HUES64 (cell line): ENCODE measurements around the gene MED13L.

Experiments used
- H3K27ac ChIP-seq: 2 replicates; pipeline ENCODE4 v1.7.0; 2013; ENCODE audit warnings: low read depth, low read length, inconsistent platforms
- H3K27me3 ChIP-seq: 2 replicates; pipeline ENCODE4 v1.6.1; 2013; ENCODE audit warnings: mild to moderate bottlenecking, low read length; ENCODE audit not compliant: insufficient read depth
- H3K36me3 ChIP-seq: 2 replicates; pipeline ENCODE4 v1.6.1; 2013; ENCODE audit warnings: mild to moderate bottlenecking, low read length; ENCODE audit not compliant: insufficient read depth
- H3K4me1 ChIP-seq: 2 replicates; pipeline ENCODE4 v1.6.1; 2013; ENCODE audit warnings: mild to moderate bottlenecking, low read length, moderate library complexity; ENCODE audit not compliant: insufficient read depth
- H3K4me3 ChIP-seq: 2 replicates; pipeline ENCODE4 v1.5.1; 2013; ENCODE audit warnings: mild to moderate bottlenecking, low read length, moderate library complexity
- H3K9ac ChIP-seq: 2 replicates; pipeline ENCODE4 v1.6.1; 2013; ENCODE audit warnings: mild to moderate bottlenecking, low read depth, low read length
- H3K9me3 ChIP-seq: 2 replicates; pipeline ENCODE4 v1.6.1; 2013; ENCODE audit warnings: low read depth, low read length; ENCODE audit not compliant: insufficient read depth
- WGBS: fragments of 150-250, 120-280 bp; methylation state at CpG from one replicate; pipeline ENCODE4 v1.1.7; 2013; ENCODE audit warnings: missing lambda C conversion rate; 5-methylcytosine and 5-hydroxymethylcytosine counted together

MED13L gene

GRCh38 chr12:116276652-116277466 is 634 bp downstream of the MED13L start:
- peak overlapping the region; percentile 89 for H3K9ac ChIP-seq
- peak overlapping the region; percentile 71 for H3K27ac ChIP-seq
- H3K27me3 ChIP-seq: no peaks in the 10 kb centered on the region
- under 1% methylated on average over 99 of the region's 104 CpGs for WGBS
- no peaks in the 10 kb centered on the region for H3K36me3 ChIP-seq
- peak overlapping the region; percentile 100 for H3K4me3 ChIP-seq
- no peaks in the 10 kb centered on the region for H3K9me3 ChIP-seq
- peaks cover 35% of the 10 kb centered on the region for H3K4me1 ChIP-seq

GRCh38 chr12:116274551-116275375 is 2.7 kb downstream of the MED13L start:
- Histone ChIP-seq H3K9me3 (no peaks in the 10 kb centered on the region), H3K4me3 (peak overlapping the region; percentile 100), H3K27me3 (no peaks in the 10 kb centered on the region), H3K36me3 (no peaks in the 10 kb centered on the region), H3K4me1 (peaks cover 27% of the 10 kb centered on the region), H3K9ac (peak overlapping the region; percentile 89; the same call in 1 of the 2 replicates), H3K27ac (no peak overlapping the region)
- 52% methylated on average over 2 of the region's 5 CpGs for whole genome bisulfite sequencing

- WGBS: 92% methylated on average over 2 of the region's 4 CpGs
- Histone ChIP-seq H3K4me3 (peak overlapping the region; percentile 100; the same call in 1 of the 2 replicates), H3K27ac (no peak overlapping the region), H3K27me3 (no peaks in the 10 kb centered on the region), H3K9me3 (no peaks in the 10 kb centered on the region), H3K4me1 (peaks cover 27% of the 10 kb centered on the region), H3K9ac (no peak overlapping the region), H3K36me3 (no peaks in the 10 kb centered on the region)
Observed at GRCh38 chr12:116273813-116274550, 3.5 kb downstream of the MED13L start.

GRCh38 chr12:116267948-116268347 is 9.5 kb downstream of the MED13L start:
- Histone ChIP-seq H3K27me3 (no peaks in the 10 kb centered on the region), H3K4me3 (no peak overlapping the region), H3K36me3 (no peaks in the 10 kb centered on the region), H3K9me3 (no peaks in the 10 kb centered on the region), H3K9ac (no peak overlapping the region), H3K27ac (no peak overlapping the region), H3K4me1 (peaks cover 52% of the 10 kb centered on the region)
- 71% methylated on average over 1 of the region's 1 CpG for WGBS

GRCh38 chr12:116266631-116267349 is 10.7 kb downstream of the MED13L start:
- Histone ChIP-seq H3K4me3 (no peak overlapping the region), H3K27ac (no peak overlapping the region), H3K27me3 (no peaks in the 10 kb centered on the region), H3K4me1 (peaks cover 55% of the 10 kb centered on the region), H3K36me3 (no peaks in the 10 kb centered on the region), H3K9me3 (no peaks in the 10 kb centered on the region), H3K9ac (no peak overlapping the region)
- WGBS: 58% methylated on average over 6 of the region's 6 CpGs

- H3K4me3 ChIP-seq: no peak overlapping the region
- H3K27me3 ChIP-seq: no peaks in the 10 kb centered on the region
- no peaks in the 10 kb centered on the region for H3K36me3 ChIP-seq
- H3K4me1 ChIP-seq: peaks cover 60% of the 10 kb centered on the region
- no peak overlapping the region for H3K27ac ChIP-seq
- no peak overlapping the region for H3K9ac ChIP-seq
- 55% methylated on average over 3 of the region's 3 CpGs for WGBS
- H3K9me3 ChIP-seq: no peaks in the 10 kb centered on the region
Observed at GRCh38 chr12:116266168-116266601, 11.3 kb downstream of the MED13L start.

- Histone ChIP-seq H3K4me3 (no peak overlapping the region), H3K27me3 (no peaks in the 10 kb centered on the region), H3K9me3 (no peaks in the 10 kb centered on the region), H3K36me3 (no peaks in the 10 kb centered on the region), H3K9ac (no peak overlapping the region), H3K27ac (no peak overlapping the region), H3K4me1 (peaks cover 64% of the 10 kb centered on the region)
- WGBS: 92% methylated on average over 7 of the region's 7 CpGs
Observed at GRCh38 chr12:116265351-116266147, 11.9 kb downstream of the MED13L start.

GRCh38 chr12:116264525-116265070 is 12.9 kb downstream of the MED13L start:
- H3K4me1 ChIP-seq: peaks cover 66% of the 10 kb centered on the region

GRCh38 chr12:116263844-116264243 is 13.6 kb downstream of the MED13L start:
- peaks cover 66% of the 10 kb centered on the region for H3K4me1 ChIP-seq

More at GRCh38 chr12:116264525-116265070, 12.9 kb downstream of the MED13L start:
- Histone ChIP-seq H3K9ac (no peak overlapping the region), H3K4me3 (no peak overlapping the region), H3K27ac (no peak overlapping the region), H3K27me3 (no peaks in the 10 kb centered on the region), H3K9me3 (no peaks in the 10 kb centered on the region), H3K36me3 (no peaks in the 10 kb centered on the region)
- 81% methylated on average over 2 of the region's 2 CpGs for WGBS

More at GRCh38 chr12:116263844-116264243, 13.6 kb downstream of the MED13L start:
- H3K27ac ChIP-seq: peak overlapping the region; percentile 9; the same call in 1 of the 2 replicates
- no peaks in the 10 kb centered on the region for H3K9me3 ChIP-seq
- H3K4me3 ChIP-seq: no peak overlapping the region
- no peaks in the 10 kb centered on the region for H3K36me3 ChIP-seq
- no peak overlapping the region for H3K9ac ChIP-seq
- no peaks in the 10 kb centered on the region for H3K27me3 ChIP-seq
- 46% methylated on average over 2 of the region's 2 CpGs for WGBS
